GM23338 (cell line): ENCODE measurements around the gene PACRGL. TPM values are rescaled to one million over a fixed set of nuclear protein-coding genes. Genes with fewer than 3 reads are reported as not detected.

Experiments
- ATAC-seq: fragments of 200-7000 bp; cut with Tn5 transposase; 3 replicates; pipeline ENCODE4 v1.9.1; 2020
- DNase-seq: peaks from one replicate; pipeline ENCODE4 v3.0.0-alpha.2; 2015; ENCODE audit warnings: low spot score
- H2AFZ ChIP-seq: fragments of 200-600 bp; sonication (generic); 2 replicates; pipeline ENCODE4 v1.8.0; 2016; ENCODE audit warnings: antibody characterized with exemption, mild to moderate bottlenecking, moderate library complexity
- H3F3A ChIP-seq: fragments of 200-600 bp; sonication (generic); replicated peaks from 2 replicates; pipeline ENCODE4 v1.8.0; 2017; ENCODE audit warnings: antibody characterized with exemption, mixed run types, low read depth
- H3K27ac ChIP-seq: fragments of 200-600 bp; sonication (generic); 2 replicates; pipeline ENCODE4 v1.6.1; 2016; ENCODE audit warnings: low read depth
- H3K27me3 ChIP-seq: fragments of 200-600 bp; sonication (generic); 2 replicates; pipeline ENCODE4 v1.8.0; 2016; ENCODE audit warnings: mild to moderate bottlenecking, mixed run types, moderate library complexity; ENCODE audit not compliant: insufficient read depth
- H3K36me3 ChIP-seq: fragments of 200-600 bp; sonication (generic); 2 replicates; pipeline ENCODE4 v1.8.0; 2016; ENCODE audit warnings: mild to moderate bottlenecking; ENCODE audit not compliant: insufficient read depth
- H3K4me1 ChIP-seq: fragments of 200-600 bp; sonication (generic); 2 replicates; pipeline ENCODE4 v1.8.0; 2016; ENCODE audit warnings: mild to moderate bottlenecking, moderate library complexity; ENCODE audit not compliant: insufficient read depth
- H3K4me2 ChIP-seq: fragments of 200-600 bp; sonication (generic); 2 replicates; pipeline ENCODE4 v1.7.1; 2017; ENCODE audit warnings: mixed run types
- H3K4me3 ChIP-seq: fragments of 200-600 bp; sonication (generic); 2 replicates; pipeline ENCODE4 v1.6.1; 2016; ENCODE audit warnings: mixed run types
- H3K79me2 ChIP-seq: fragments of 200-600 bp; sonication (generic); replicated peaks from 2 replicates; pipeline ENCODE4 v1.8.0; 2017; ENCODE audit warnings: mild to moderate bottlenecking; ENCODE audit not compliant: insufficient read depth
- H3K9me2 ChIP-seq: fragments of 200-600 bp; sonication (generic); 2 replicates; pipeline ENCODE4 v1.8.0; 2017; ENCODE audit not compliant: insufficient read depth
- H4K20me1 ChIP-seq: fragments of 200-600 bp; sonication (generic); replicated peaks from 2 replicates; pipeline ENCODE4 v1.8.0; 2017; ENCODE audit warnings: mild to moderate bottlenecking; ENCODE audit not compliant: insufficient read depth
- H3K27ac Mint-ChIP-seq: 2 replicates; pipeline ENCODE4 v1.8.0; 2020; ENCODE audit warnings: inconsistent platforms, mild to moderate bottlenecking, moderate library complexity, mixed read lengths
- H3K27me3 Mint-ChIP-seq: 3 replicates; pipeline ENCODE4 v1.8.0; 2022; ENCODE audit warnings: low read depth, mild to moderate bottlenecking, moderate library complexity, mixed read lengths, inconsistent platforms; ENCODE audit not compliant: insufficient read depth, poor library complexity
- H3K36me3 Mint-ChIP-seq: 3 replicates; pipeline ENCODE4 v1.8.0; 2021; ENCODE audit warnings: low read depth, mild to moderate bottlenecking, inconsistent platforms, moderate library complexity, mixed read lengths
- H3K4me1 Mint-ChIP-seq: 3 replicates; pipeline ENCODE4 v1.8.0; 2020; ENCODE audit warnings: mild to moderate bottlenecking, inconsistent platforms, mixed read lengths
- H3K4me3 Mint-ChIP-seq: 3 replicates; pipeline ENCODE4 v1.8.0; 2021; ENCODE audit warnings: moderate library complexity, mild to moderate bottlenecking, inconsistent platforms, mixed read lengths
- H3K9me3 Mint-ChIP-seq: 3 replicates; pipeline ENCODE4 v1.8.0; 2020; ENCODE audit warnings: moderate library complexity, mild to moderate bottlenecking, inconsistent platforms, mixed read lengths
- CREB1 ChIP-seq: fragments of 250-450 bp; sonication (Bioruptor Pico); IDR thresholded peaks from 2 replicates; pipeline ENCODE4 v1.5.0; 2020; ENCODE audit warnings: low read depth, mild to moderate bottlenecking, moderate library complexity
- CTCF ChIP-seq, 2 experiments: fragments of 200-600 bp in 1 of 2; sonication (generic) in 1 of 2; conservative IDR thresholded peaks; 2 replicates each; pipeline versions ENCODE4 v1.5.1 to v1.6.1; 2016 to 2017; ENCODE audit warnings: antibody characterized with exemption in 2 of 2, low read depth in 2 of 2, mild to moderate bottlenecking in 2 of 2, moderate library complexity in 1 of 2
- ETS1 ChIP-seq: IDR thresholded peaks from 2 replicates; pipeline ENCODE4 v1.6.1; 2016; ENCODE audit warnings: antibody characterized with exemption
- EZH2phosphoT487 ChIP-seq: fragments of 200-600 bp; sonication (generic); IDR thresholded peaks from one replicate; pipeline ENCODE4 v1.8.1; 2018; ENCODE audit warnings: antibody characterized with exemption; ENCODE audit not compliant: unreplicated experiment
- JUNB ChIP-seq: IDR thresholded peaks from one replicate; pipeline ENCODE4 v1.6.1; 2016; ENCODE audit warnings: antibody characterized with exemption; ENCODE audit not compliant: unreplicated experiment
- STAT1 ChIP-seq: IDR thresholded peaks from one replicate; pipeline ENCODE4 v1.6.1; 2016; ENCODE audit warnings: antibody characterized with exemption; ENCODE audit not compliant: unreplicated experiment
- ZNF114 ChIP-seq: fragments of 250-450 bp; sonication (Bioruptor Pico); IDR thresholded peaks from 2 replicates; pipeline ENCODE4 v1.5.0; 2020; ENCODE audit warnings: mild to moderate bottlenecking, moderate library complexity
- ZNF331 ChIP-seq: fragments of 250-450 bp; sonication (Bioruptor Pico); IDR thresholded peaks from 2 replicates; pipeline ENCODE4 v1.5.0; 2020; ENCODE audit warnings: low read depth, mild to moderate bottlenecking, moderate library complexity
- polyA plus RNA-seq: library from polyadenylated mRNA; unstranded; fragments of >200 nt; fragmentation: Nextera tagmentation; extraction: Ambion mirVana; gene quantifications from 2 replicates; pipeline ENCODE4 v1.2.1, GENCODE V29; 2016
- total RNA-seq: library from RNA; depleted of rRNA; stranded (reverse); fragments of >200 nt; shearing (Covaris generic); gene quantifications from 2 replicates; pipeline ENCODE4 v1.2.3, GENCODE V29; 2014

Gene PACRGL
- total and polyA plus RNA-seq, 2 experiments from 2014 or later = 4.8 to 15.8 TPM

GRCh38 chr4:20672262-20672661, 28.0 kb upstream of the PACRGL start:
- Mint-ChIP-seq H3K4me3 (no peak overlapping the region), H3K27me3 (no peaks in the 10 kb centered on the region), H3K4me1 (peaks cover 13% of the 10 kb centered on the region), H3K9me3 (no peaks in the 10 kb centered on the region), H3K27ac (no peak overlapping the region), H3K36me3 (no peaks in the 10 kb centered on the region)
- no peaks in the 10 kb centered on the region for H4K20me1 ChIP-seq
- H3K4me1 ChIP-seq = peaks cover 9% of the 10 kb centered on the region; the same call in 1 of the 2 replicates
- no peak for ATAC-seq
- no peak overlapping the region for H3K27ac ChIP-seq
- no peaks in the 10 kb centered on the region for H3K36me3 ChIP-seq
- peak; percentile 52 for DNase-seq
- 0 out of 2 replicates have a peak, but pooled peaks cover 12% of the 10 kb centered on the region for H3K9me2 ChIP-seq
- H2AFZ ChIP-seq = peak overlapping the region; percentile 64; the same call in 1 of the 2 replicates
- TF ChIP-seq STAT1 (no peak), EZH2phosphoT487 (no peak), ZNF331 (CRISPR knock-in tag) (no peak)
- no peak overlapping the region for H3K4me3 ChIP-seq
- H3K27me3 ChIP-seq = no peaks in the 10 kb centered on the region
- H3K4me2 ChIP-seq = no peak overlapping the region
- no peaks in the 10 kb centered on the region for H3F3A ChIP-seq
- H3K79me2 ChIP-seq = no peaks in the 10 kb centered on the region

GRCh38 chr4:20675786-20676185, 24.5 kb upstream of the PACRGL start:
- H3K9me3 Mint-ChIP-seq = 0 out of 3 replicates have a peak, but pooled peaks cover 4% of the 10 kb centered on the region
- Histone ChIP-seq H3K4me2 (no peak overlapping the region), H3K4me1 (peaks cover 12% of the 10 kb centered on the region; the same call in 1 of the 2 replicates), H3F3A (no peaks in the 10 kb centered on the region), H3K79me2 (no peaks in the 10 kb centered on the region), H3K4me3 (no peak overlapping the region), H4K20me1 (no peaks in the 10 kb centered on the region), H3K9me2 (0 out of 2 replicates have a peak, but pooled peaks cover 5% of the 10 kb centered on the region), H3K27me3 (no peaks in the 10 kb centered on the region), H3K27ac (no peak overlapping the region), H2AFZ (no peak overlapping the region; the same call in 1 of the 2 replicates), H3K36me3 (no peaks in the 10 kb centered on the region)
- no peaks in the 10 kb centered on the region for H3K27me3 Mint-ChIP-seq
- H3K4me3 Mint-ChIP-seq = no peak overlapping the region
- ATAC-seq (no peak), DNase-seq (no peak)
- TF ChIP-seq ZNF114 (CRISPR knock-in tag) (no peak), ETS1 (no peak), CTCF (conservative IDR thresholded peaks at IDR 0.05; ENCODE audit: low read depth in 2 of 2) (no peak), CREB1 (CRISPR knock-in tag) (no peak), JUNB (no peak)
- peaks cover 6% of the 10 kb centered on the region; the same call in 1 of the 3 replicates for H3K36me3 Mint-ChIP-seq
- no peak overlapping the region for H3K27ac Mint-ChIP-seq
- H3K4me1 Mint-ChIP-seq = peaks cover 20% of the 10 kb centered on the region
